Measurements from ENCODE around the gene LASP1NB. TPM values are rescaled to one million over a fixed set of nuclear protein-coding genes. Genes with fewer than 3 reads are reported as not detected.

LASP1NB gene

Small RNAs within 50 kb of the gene (microRNA-seq; reads per million reads assigned to microRNA genes)
- gene MIR6779: 0.81 reads per million

Other genes with a start within 250 kb of the LASP1NB start
- 41.4 and 59.5 TPM in 2 replicates for gene MLLT6, start 220.3 kb upstream of the LASP1NB start, total RNA-seq (2021)
- gene CISD3, start 195.3 kb upstream of the LASP1NB start, total RNA-seq (2021): 6.6 and 8.5 TPM in 2 replicates
- 34.4 and 42.0 TPM in 2 replicates for gene PCGF2, start 177.3 kb upstream of the LASP1NB start, total RNA-seq (2021)
- gene PSMB3, start 172.9 kb upstream of the LASP1NB start, total RNA-seq (2021): 217 and 232 TPM in 2 replicates
- 28.0 and 35.7 TPM in 2 replicates for gene PIP4K2B, start 126.1 kb upstream of the LASP1NB start, total RNA-seq (2021)
- 13.5 and 14.1 TPM in 2 replicates for gene CWC25, start 100.3 kb upstream of the LASP1NB start, total RNA-seq (2021)
- gene RPL23, start 71.9 kb upstream of the LASP1NB start, total RNA-seq (2021): 764 and 879 TPM in 2 replicates
- gene LASP1, start 55.6 kb upstream of the LASP1NB start, total RNA-seq (2021): 76.9 and 78.3 TPM in 2 replicates
- not detected in 2 replicates for gene FBXO47, start 41.8 kb downstream of the LASP1NB start, total RNA-seq (2021)
- 0.28 and 0.75 TPM in 2 replicates for gene PLXDC1, start 226.0 kb downstream of the LASP1NB start, total RNA-seq (2021)
- gene ARL5C, start 240.5 kb downstream of the LASP1NB start, total RNA-seq (2021): not detected in 2 replicates